Measurements from ENCODE around the gene CHCHD6.

Gene CHCHD6

DNA sequence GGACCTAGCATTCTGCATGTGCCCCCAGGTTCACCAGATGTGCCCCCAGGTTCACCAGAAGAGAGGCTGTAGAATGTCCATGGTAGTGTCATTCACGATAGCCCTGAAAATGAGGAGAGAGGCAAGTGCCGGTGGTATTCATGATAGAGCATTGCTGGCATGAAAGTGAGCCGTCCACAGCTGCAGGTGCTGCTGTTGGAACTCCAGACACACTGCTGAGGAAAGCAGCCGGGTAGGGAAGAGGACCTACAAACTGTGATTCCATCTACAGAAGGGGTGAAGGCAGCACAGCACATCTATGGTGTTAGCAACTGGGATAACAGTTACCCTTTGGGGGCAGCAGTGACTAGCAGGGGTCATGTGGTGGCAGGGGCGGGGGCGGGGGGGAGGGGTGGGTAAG is 153.9 kb downstream of the CHCHD6 start:
- no peak for DNase-seq (ENCODE audit: low read depth in 2 of 3, low spot score in 1 of 3)

DNA sequence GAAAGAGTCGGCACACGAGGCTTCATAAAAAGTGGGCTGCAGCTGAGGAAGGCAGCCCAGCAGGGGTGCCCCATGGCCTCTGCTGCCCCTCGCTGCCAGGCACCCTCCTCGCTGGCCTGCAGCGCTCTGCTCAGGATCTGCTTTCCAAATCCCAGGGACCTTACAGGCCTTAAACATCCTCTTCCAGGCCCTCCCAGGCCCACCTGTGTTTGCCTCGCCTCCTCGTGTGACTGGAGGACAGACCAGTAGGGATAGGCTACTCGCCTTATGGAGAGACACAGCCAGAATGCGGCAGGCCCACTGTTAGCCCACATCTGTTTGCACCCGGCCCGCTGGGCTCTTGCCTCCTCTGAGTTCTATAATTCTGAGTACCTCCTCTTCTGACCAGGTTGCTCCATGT is 154.4 kb downstream of the CHCHD6 start:
- no peak for DNase-seq (ENCODE audit: low read depth in 2 of 3, low spot score in 1 of 3)

DNA sequence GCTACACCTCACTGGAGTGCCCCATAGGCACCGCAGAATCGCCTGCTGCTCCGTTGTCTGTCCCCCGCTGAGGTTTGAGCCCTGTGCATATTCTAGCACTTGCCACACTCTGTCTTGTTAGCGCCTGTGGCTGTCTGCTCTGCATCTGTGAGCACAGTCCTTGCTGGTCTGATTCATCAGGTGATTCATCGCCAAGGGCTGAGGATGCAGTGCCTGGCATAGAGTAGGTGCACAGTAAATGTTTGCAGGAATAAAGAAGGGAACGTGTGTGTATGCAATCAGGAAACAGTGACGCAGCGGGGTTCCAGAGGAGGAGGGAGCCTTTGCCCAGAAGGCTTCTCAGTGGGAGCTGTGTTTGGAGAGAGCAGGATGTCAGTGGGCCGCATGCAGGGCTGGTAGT is 154.8 kb downstream of the CHCHD6 start:
- no peak for DNase-seq (ENCODE audit: low read depth in 2 of 3, low spot score in 1 of 3)

DNA sequence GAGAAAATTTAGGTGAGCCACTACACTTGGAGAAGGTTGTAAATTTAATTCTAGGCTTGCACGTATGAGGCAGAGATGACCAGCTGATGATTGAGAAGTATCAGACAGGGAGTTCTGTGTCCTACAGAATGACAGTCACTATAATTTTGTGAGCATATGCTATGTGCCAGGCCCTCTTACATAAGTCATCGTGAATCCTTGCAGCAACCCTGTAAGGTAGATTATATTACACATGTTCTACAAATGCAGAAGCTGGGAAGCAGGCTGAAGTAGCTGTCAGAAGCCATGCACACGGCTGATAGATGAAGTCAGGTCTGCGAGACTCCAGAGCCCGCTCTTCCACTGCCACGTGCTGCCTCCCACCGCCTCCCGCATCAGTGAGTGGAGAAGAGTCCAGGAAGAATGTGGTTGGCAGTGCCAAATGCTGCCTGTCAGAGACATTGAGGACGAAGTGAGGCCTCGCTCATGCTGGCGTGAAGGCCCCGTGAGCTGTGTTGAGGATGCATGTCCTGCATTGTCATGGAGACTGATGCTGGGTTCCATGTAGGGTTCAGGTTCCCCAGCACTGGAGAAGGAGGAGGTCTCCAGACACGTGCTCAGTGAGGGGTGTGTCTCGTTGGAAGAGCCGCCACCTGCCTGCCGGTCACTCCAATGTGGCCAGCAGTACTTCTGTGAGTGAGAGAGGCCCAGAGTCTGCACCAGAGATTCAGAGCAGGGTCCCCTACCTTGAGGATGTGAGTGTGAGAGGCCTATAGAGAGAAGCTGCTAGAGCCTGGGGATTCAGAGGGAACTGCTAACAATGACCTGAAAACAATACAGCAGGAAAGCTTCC is 155.6 kb downstream of the CHCHD6 start:
- DNase-seq (ENCODE audit: low read depth in 2 of 3, low spot score in 1 of 3) = no peak

DNA sequence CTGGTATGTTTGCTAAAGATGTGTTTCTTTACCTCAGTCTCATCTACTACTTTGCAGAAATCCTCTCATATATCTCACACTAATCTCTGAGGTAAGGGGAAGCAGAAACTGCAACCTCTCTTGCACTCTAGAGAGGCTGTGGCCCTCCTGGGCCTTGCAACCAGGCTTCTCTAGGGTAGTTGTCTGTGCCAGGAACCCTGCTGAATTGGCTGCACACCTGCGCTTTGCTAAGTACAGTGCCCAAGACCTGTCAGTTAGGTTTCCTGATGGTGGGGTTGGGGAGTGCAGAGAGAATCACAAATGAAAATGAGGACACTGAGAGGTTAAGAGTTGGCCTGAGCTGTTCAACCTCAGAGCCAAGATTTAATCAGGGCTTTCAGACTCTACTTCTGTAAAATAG is 161.7 kb downstream of the CHCHD6 start:
- no peak for DNase-seq (ENCODE audit: low read depth in 2 of 3, low spot score in 1 of 3)

DNA sequence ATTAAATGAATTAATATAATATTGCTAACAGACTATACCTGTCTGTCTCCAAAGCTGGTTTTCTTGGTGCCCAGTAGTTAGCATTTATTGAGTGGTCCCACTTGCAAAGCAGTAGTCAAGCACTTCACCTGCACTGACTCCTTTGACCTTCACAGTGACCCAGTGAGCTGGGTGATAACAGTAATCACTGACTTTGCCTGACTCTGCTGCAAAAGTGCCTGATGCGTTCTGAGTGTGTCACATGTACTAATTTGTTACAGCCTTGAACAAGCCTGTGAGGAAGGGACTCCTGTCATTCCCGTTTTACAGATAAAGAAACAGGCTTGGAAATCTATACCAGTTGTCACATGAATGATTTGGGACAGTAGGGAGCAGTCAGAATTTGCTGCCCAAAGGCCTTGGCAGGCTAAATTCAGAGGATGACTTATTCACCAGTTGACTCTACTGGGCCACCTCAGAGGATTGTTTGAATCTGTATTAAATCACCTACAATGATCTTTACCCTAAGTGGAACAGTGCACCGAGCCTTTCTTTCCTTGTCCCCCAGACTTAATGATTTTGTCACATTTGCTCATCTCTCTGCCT is 162.2 kb downstream of the CHCHD6 start:
- DNase-seq (ENCODE audit: low read depth in 2 of 3, low spot score in 1 of 3) = no peak

DNA sequence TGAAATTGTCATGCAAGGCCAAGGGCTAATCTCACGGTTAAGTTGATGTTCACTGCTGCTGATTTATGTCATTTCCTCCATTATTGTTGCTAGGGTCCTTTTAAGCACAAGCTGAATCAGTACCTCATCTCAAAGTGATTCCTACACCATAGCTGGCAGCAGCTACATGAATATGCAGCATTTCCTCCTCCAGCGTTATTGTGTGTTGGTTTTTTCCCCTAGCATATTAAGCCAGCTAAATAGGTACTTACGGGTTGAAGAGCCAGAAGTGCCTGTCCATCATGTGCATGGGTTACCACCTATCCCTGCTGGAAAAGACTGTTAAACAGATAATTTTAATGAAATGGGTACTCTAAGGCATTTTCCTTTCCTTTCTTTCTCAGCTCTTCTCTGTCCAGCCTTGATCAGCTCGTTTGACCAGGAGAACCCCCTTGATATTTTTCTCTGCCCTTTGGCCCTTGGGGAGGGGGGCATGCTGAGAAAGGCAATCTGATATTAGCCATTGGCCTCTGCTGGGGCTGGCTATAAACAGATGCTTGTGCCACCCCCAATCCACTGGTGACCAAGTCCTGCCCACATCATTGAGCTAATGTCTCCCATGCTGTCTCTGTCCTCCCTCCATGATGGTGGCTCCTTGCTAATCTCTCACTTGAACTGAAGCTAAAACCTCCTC is 163.3 kb downstream of the CHCHD6 start:
- DNase-seq (ENCODE audit: low read depth in 2 of 3, low spot score in 1 of 3) = no peak

DNA sequence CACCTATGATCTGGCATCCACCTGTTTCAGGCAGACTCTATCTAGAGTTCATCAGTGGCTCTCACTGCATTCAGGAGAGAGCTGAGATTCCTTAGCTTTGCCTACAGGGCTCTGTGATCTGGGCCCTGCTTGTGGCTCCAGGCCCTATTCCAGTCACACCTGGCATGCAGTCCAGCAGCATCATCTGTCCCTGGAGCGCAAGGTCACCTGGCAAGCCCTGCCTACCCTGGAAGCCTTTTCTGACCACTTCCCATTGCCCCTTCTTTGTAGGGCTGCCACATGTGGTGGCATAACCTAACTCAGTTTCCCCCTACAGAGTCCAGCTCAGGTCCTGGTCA is 163.8 kb downstream of the CHCHD6 start:
- no peak for DNase-seq (ENCODE audit: low read depth in 2 of 3, low spot score in 1 of 3)

DNA sequence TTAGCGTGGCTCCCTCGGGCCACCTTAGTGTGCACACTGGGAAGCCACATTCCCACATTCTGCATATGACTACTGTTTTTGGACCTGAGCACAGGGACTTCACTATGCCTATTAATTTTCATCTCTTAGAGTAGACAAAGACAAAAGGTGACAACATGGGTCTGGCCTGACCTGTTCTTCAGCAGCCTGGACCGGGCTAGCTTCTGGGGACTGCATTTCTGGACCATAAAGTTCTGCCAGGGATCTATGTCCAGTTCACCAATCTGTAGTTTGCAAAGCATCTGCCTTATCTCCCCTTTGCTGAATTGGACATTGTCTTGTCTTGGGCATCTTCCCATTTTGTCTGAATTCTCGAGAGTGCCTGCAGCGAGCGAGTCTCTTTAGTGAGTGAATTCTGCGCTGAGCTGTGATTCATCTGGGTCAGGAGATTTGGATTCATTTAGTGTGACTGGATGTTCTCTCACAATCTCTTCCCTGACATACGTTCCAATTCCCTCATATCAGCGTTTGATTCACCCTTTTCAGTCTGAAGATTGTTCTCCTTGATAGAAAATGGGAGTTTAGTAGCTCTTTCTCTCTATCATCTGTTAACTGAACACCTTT is 166.7 kb downstream of the CHCHD6 start:
- no peak for DNase-seq (ENCODE audit: low read depth in 2 of 3, low spot score in 1 of 3)

DNA sequence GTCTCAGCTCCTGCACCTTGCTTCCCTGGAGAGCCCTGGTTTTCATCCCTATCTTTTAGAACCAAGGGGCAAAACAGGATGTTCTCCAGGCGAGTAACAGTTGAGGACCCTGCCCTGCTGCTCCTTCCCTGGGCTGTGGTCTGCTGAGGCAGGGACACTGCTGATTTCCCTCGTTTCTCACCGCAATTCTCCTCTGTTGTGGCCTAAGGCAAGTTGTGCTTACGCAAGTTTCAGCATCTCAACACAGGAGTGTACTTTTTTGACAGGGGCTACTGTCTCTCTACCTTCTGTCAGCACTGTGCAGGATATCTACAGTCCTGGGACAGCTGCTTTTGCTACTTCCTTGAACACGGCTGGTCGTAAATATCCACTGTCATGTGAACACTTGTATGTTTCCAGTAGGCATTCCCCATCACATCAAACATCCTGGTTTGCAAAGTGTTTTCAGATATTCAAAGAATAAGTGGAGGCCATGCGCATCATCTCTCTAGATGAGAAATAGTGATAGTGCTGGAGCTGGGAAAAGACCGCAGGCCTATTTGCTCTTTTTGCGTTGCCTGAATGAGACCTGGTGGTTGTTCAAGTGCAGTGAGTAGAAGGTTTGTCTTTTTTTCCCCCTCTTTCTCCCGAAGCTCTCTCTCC is 168.8 kb downstream of the CHCHD6 start:
- no peak for DNase-seq (ENCODE audit: low read depth in 2 of 3, low spot score in 1 of 3)

DNA sequence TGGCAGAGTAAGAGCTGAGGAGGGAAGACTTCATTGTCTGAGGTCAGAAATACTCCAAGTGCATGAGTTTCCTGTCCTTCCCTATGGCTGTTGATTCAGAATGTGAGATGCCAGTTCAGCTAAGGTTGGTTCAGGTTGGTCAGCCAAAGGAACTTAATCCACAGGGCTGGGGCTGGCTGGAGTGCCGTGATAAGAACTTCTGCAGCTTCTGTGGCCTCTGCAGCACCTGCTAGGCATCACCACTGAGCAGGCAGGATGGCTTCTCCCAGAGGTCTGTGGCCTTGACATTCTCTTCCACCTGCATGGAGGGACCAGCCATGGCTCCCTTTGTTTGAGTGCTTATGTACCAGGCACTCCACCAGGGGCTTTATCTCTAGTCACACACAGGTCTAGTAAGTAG is 169.4 kb downstream of the CHCHD6 start:
- no peak for DNase-seq (ENCODE audit: low read depth in 2 of 3, low spot score in 1 of 3)

DNA sequence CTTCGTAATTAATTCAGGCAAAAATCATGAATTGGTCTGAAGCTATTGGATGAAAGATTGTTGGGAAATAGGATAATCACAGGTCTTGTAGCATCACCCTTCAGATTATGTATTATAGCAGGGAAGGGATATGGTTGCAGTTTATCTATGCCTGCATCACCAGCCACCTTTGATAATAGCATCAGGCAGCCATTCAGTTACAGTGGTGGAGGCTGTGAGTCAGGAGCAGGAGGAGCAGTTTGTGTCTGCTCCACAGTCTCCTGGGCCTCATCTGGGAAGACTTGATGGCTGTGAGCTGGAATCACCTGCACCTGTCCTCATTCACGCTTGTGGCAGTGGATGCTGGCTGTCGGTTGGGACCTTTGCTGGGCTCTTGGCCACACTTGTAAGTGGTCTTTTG is 174.6 kb downstream of the CHCHD6 start:
- DNase-seq (ENCODE audit: low read depth in 2 of 3, low spot score in 1 of 3) = no peak

DNA sequence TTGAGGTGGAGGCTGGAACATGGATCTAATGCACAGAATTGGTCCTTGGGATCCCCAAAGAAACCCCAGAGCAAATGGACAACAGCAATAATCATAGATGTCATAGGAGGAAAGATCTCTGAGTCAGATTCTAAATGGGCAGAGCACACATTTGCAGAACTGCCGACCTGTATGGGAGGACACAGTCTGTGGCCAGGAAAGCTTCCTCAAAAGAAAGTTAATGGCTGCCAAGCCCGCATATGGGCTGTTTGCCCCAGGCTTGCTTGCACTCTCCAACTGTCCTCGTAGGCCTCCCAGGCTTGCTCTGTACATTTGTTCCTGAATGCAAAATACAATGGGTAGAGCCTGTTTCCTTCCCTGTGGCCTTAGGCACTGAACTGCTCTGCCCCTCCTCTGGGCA is 176.9 kb downstream of the CHCHD6 start:
- DNase-seq (ENCODE audit: low read depth in 2 of 3, low spot score in 1 of 3) = no peak

DNA sequence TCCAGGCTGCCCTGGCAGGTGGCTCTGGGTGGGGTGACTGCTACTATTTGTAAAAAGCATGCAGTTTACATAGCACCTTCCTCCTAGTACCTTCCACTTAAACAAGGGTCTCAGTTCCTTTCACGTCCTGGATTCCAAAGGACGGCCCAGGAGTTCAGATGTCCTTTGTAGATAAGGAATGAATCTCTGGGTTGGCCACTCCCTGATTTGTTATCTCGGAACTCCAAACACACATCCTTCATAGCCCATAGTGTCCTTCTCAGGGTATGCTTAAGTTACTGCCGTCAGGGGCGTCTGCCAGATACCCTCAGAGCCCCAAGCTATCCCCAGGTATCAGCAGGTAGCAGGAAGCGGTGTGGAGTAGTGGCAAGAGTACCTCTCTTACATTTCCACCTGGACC is 177.8 kb downstream of the CHCHD6 start:
- no peak for DNase-seq (ENCODE audit: low read depth in 2 of 3, low spot score in 1 of 3)

DNA sequence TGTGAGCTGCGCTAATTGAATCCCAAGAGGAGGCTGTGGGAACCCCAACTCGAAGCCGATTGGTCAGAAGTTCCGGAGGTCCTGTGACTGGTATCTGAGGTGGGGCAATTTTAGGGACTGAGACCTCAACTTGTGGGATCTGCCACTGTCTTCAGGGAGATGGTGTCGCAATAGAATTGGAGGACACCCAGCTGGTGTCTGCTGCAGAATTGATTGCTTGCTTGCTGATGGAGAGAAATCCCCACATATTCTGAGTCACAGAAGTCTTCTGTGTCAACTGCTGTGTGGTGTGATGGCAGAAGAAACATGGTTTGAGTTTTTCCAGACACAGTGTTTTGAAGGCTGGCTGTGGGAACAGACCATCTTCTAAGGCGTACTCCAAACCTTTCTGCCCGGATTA is 179.2 kb downstream of the CHCHD6 start:
- DNase-seq (ENCODE audit: low read depth in 2 of 3, low spot score in 1 of 3) = no peak

DNA sequence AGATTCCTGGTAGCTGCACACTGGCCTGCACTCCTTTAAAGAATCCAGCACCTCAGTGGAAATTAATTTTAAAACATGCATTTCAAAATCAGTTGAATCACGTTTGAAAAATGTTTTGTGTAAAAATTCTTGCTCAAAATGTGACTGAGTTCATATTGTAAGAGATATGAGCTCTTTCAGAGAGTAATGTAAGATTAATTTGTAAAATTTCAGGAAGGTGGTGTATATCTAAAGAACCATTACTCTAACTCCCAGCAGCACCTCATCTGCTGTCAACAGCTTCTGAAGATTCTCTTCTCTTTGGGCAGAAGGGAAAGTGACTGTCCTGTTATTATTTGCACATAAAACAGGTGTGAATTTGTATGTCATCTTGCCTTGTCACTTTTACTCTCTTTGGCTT is 181.4 kb downstream of the CHCHD6 start:
- no peak for DNase-seq (ENCODE audit: low read depth in 2 of 3, low spot score in 1 of 3)

DNA sequence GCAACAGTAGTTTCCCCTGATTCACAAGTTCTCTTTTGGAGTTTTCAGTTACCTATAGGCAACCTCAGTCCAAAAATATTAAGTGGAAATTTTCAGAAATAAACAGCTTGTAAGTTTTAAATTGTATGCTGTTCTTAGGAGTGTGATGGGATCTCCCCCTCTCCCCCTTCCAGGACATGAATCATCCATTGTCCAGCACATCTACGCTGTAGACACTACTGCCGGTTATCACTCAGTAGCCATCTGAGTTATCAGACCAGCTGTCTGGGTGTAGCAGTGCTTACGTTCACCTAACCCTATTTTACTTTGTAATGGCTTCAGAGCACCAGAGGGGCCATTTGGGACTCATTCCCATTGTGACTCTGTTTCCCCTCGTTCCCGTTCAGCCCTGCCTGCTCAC is 182.2 kb downstream of the CHCHD6 start:
- DNase-seq (ENCODE audit: low read depth in 2 of 3, low spot score in 1 of 3) = no peak

DNA sequence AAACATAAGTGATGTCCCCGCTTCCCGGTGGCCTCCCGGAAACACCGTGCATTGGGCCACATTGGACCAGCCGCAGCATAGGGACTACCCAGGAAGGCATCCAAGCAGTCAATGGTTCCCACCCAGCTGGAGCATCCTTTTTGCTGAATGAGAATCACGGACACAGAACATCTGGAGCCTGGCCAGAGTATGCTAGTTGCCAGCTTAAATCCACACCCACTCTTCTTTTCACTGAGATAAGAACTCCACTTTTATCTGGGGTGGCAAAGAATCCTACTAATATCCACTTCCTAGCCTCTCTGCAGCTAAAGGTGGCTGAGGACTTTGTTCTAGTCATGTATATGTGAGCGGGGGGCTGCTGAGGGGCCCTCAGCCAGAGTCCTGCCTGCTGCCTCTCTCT is 183.6 kb downstream of the CHCHD6 start:
- DNase-seq (ENCODE audit: low read depth in 2 of 3, low spot score in 1 of 3) = no peak

DNA sequence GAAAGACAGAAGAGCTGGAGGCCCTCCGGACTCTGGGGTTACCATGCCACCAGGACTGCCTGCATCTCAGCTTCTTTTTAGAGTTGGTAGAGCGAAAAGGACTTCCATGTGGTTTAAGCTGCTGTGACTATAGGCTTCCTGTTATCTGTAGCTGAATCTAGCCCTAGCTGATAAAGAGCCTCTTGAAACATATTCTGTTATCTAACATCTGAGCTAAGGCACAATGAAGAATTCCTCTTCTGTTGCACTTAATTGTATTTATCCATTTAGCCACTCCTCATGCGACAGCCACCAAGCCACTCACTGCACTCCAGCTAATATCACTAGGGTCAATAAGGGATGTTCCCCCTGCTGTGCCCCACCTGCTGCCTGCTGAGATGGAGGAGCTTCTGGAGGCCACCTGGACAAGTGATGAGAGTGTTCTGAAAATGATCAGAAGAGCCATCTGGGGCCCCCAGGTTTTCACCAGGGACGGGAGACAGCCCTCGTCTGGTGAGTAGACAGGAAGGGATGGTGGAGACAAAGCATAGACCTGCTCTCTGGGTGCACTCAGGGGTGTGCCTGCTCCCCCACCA is 184.2 kb downstream of the CHCHD6 start:
- no peak for DNase-seq (ENCODE audit: low read depth in 2 of 3, low spot score in 1 of 3)

DNA sequence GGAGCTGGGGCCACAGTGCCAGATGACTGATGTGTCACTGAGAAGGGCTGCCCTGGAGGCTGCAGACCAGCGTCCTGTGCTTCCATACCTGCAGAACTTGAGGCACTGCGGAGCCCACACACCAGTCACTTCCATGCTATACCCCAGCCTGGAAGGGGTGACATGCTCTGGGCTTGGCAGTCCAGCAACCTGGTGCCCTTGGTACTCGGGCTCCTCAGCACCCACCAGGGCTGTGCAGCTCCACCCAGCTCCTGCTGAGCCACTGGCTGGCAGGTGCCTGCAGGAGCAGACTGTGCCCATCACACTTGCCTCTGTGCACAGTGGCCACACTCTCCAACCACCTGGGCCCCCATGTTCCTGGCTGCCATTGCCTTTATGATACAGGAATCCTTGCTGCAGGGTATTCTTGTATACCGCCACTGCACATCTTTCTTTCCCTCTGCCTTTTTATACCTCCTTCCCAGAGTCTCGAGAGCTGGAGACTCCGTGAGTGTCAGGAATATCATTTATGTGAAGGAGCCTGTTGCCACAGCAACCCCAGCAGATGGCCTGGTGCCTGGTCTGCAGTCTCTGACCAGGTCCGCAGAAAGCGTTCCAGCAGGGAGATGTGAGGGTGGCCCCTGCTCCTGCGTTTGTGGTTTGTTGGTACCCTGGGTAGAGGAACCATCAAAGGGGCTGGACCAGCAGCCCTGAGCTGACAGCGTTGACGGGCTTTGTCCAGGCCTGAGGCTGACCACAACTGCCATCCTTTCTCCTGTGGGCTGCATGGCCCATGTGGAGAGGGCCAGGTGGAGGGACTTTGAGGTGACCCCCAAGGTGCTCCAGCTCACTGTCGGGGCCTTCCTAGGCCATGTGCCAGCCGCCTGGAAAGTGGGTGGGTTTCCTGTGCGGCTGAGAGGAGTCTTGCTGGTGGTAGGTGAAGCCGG is 185.5 kb downstream of the CHCHD6 start:
- no peak for DNase-seq (ENCODE audit: low read depth in 2 of 3, low spot score in 1 of 3)
